Right lobe of liver (tissue), 6 donors: ENCODE measurements around the gene LDLRAD4. TPM values are rescaled to one million over a fixed set of nuclear protein-coding genes. Genes with fewer than 3 reads are reported as not detected.

Experiments
- ATAC-seq, 4 donors: fragments of 200-7000 bp; cut with Tn5 transposase; one replicate each; pipeline ENCODE4 v1.9.1; 2020; ENCODE audit warnings: mild to moderate bottlenecking in 4 of 4, moderate library complexity in 4 of 4
- DNase-seq, 3 donors: peaks; one replicate each; pipeline ENCODE4 v3.0.0-alpha.2; 2020
- H3K27ac ChIP-seq, 3 donors: fragments of 200-600 bp; one replicate each; pipeline ENCODE4 v1.8.0; 2022
- H3K27me3 ChIP-seq, 2 donors: fragments of 200-600 bp; one replicate each; pipeline ENCODE4 v1.8.0; 2022
- H3K36me3 ChIP-seq, 4 donors: fragments of 200-600 bp; sonication (generic) in 1 of 4; one replicate each; pipeline versions ENCODE4 v1.5.1 to v1.8.0; 2017 to 2022; ENCODE audit warnings: control low read depth in 1 of 4
- H3K4me1 ChIP-seq, 4 donors: fragments of 200-600 bp; sonication (generic) in 1 of 4; one replicate each; pipeline versions ENCODE4 v1.5.1 to v1.8.0; 2017 to 2022; ENCODE audit warnings: control low read depth in 1 of 4
- H3K4me3 ChIP-seq, 3 donors: fragments of 200-600 bp; one replicate each; pipeline ENCODE4 v1.8.0; 2022
- H3K9me3 ChIP-seq, 4 donors: fragments of 200-600 bp; sonication (generic) in 1 of 4; one replicate each; pipeline versions ENCODE4 v1.5.1 to v1.8.0; 2017 to 2022; ENCODE audit warnings: control low read depth in 1 of 4
- CTCF ChIP-seq, 4 donors: fragments of 200-600 bp in 3 of 4; fragments of 450-650 bp in 1 of 4; IDR thresholded peaks; one replicate each; pipeline versions ENCODE4 v1.5.1 to v1.8.0; 2016 to 2022; ENCODE audit warnings: antibody characterized with exemption in 4 of 4, mild to moderate bottlenecking in 2 of 4
- POLR2A ChIP-seq: fragments of 450-650 bp; IDR thresholded peaks from one replicate; pipeline ENCODE4 v1.6.1; 2017; ENCODE audit warnings: antibody characterized with exemption, mild to moderate bottlenecking
- WGBS: methylation state at CpG from one replicate; pipeline ENCODE4 v1.1.6; 2018; ENCODE audit warnings: low coverage, low lambda C conversion rate; ENCODE audit not compliant: insufficient coverage; ENCODE audit errors: missing lambda C conversion rate; 5-methylcytosine and 5-hydroxymethylcytosine counted together
- intact Hi-C, 2 donors: fragments of 100-400 bp; cut with DNase I; formaldehyde crosslinking; loops; one replicate each; pipeline versions ENCODE4 v1.11.2 to v1.14.1; 2022
- total RNA-seq, 6 experiments: library from RNA; depleted of rRNA in 2 of 6; stranded (reverse); fragments of >200 nt in 2 of 6; fragmentation: NEBNext Ultra II Directional in 3 of 6; extraction: Animal tissue kit (Norgen Biotek cat#: 25700) in 3 of 6; gene quantifications; one replicate each; pipeline versions ENCODE4 v1.1.0 to v1.2.4, GENCODE V29; 2016 to 2023
- donor health status: DM: no; HTN: yes; CAD: no.
- donor health status: DM: no; HTN: no; CAD: no.
- donor health status: DM: no; HTN: no; CAD: no.
- donor health status: DM: no; HTN: yes; CAD: no.
- donor health status: DM: no; HTN: yes; CAD: no.

The LDLRAD4 gene
- total RNA-seq, 6 experiments from 2014 or later, result 10.6 to 66.4 (median 18.7) TPM

GRCh38 chr18:13253786-13254688, 35.5 kb downstream of the LDLRAD4 start:
- no peaks in the 10 kb centered on the region for H3K4me1 ChIP-seq
- H3K36me3 ChIP-seq, result no peaks in the 10 kb centered on the region
- ATAC-seq (peak in 2 of 4 donors; percentile 46 to 65), DNase-seq (peak in 1 of 3 donors; percentile 28)
- H3K27ac ChIP-seq, result no peak overlapping the region
- H3K4me3 ChIP-seq, result no peak overlapping the region
- 96% methylated on average over 11 of the region's 26 CpGs for WGBS
- no peaks in the 10 kb centered on the region for H3K27me3 ChIP-seq
- intact Hi-C loops, result no loop called here
- H3K9me3 ChIP-seq, result no peaks in the 10 kb centered on the region
- TF ChIP-seq POLR2A (no peak), CTCF (IDR thresholded peaks at IDR 0.05) (no peak)

GRCh38 chr18:13254971-13255927, 36.7 kb downstream of the LDLRAD4 start:
- H3K4me1 ChIP-seq, result peaks cover 0 to 3% (median 0%) of the 10 kb centered on the region in 4 donors
- no peak overlapping the region for H3K27ac ChIP-seq
- no peaks in the 10 kb centered on the region for H3K36me3 ChIP-seq
- 94% methylated on average over 7 of the region's 11 CpGs for whole genome bisulfite sequencing
- ATAC-seq (no peak), DNase-seq (peak in 2 of 3 donors; percentile 22 to 36)
- H3K4me3 ChIP-seq, result no peak overlapping the region
- H3K27me3 ChIP-seq, result no peaks in the 10 kb centered on the region
- TF ChIP-seq POLR2A (no peak), CTCF (IDR thresholded peaks at IDR 0.05) (no peak)
- no peaks in the 10 kb centered on the region for H3K9me3 ChIP-seq
- intact Hi-C loops, result no loop called here

GRCh38 chr18:13256444-13257305, 38.1 kb downstream of the LDLRAD4 start:
- intact Hi-C loops, result no loop called here
- WGBS, result 89% methylated on average over 15 of the region's 18 CpGs
- TF ChIP-seq CTCF (IDR thresholded peaks at IDR 0.05) (no peak), POLR2A (no peak)
- peaks cover 0 to 9% (median 2%) of the 10 kb centered on the region in 4 donors for H3K4me1 ChIP-seq
- no peak overlapping the region for H3K4me3 ChIP-seq
- DNase-seq (peak in 1 of 3 donors; percentile 29), ATAC-seq (no peak)
- H3K27me3 ChIP-seq, result no peaks in the 10 kb centered on the region
- H3K36me3 ChIP-seq, result no peaks in the 10 kb centered on the region
- H3K27ac ChIP-seq, result no peak overlapping the region
- no peaks in the 10 kb centered on the region for H3K9me3 ChIP-seq
